Activated CD8-positive, alpha-beta memory T cell treated with anti-CD3 and anti-CD28 coated beads, Interleukin-2, amount 10 ng/mL, durations not matched to agents 7 days and 5 days (primary cell): Measurements from ENCODE around the gene ADAMTSL5. TPM values are rescaled to one million over a fixed set of nuclear protein-coding genes. Genes with fewer than 3 reads are reported as not detected.

Source experiments
- total RNA-seq, 2 experiments: library from RNA; stranded (reverse); gene quantifications; one replicate each; pipeline ENCODE4 v1.2.3, GENCODE V29; 2021

Gene ADAMTSL5
- total RNA-seq, 2 experiments from 2014 or later = 0.91 to 1.2 TPM

Other genes starting within 250 kb of the ADAMTSL5 start
- gene CIRBP, start 243.7 kb downstream of the ADAMTSL5 start, total RNA-seq = 100 to 1,000 TPM; 189 to 210 TPM
- gene FAM174C, start 237.5 kb downstream of the ADAMTSL5 start, total RNA-seq = 10 to 100 TPM; 54.7 to 60.3 TPM
- gene EFNA2, start 227.1 kb downstream of the ADAMTSL5 start, total RNA-seq = not detected
- gene NDUFS7, start 129.1 kb downstream of the ADAMTSL5 start, total RNA-seq = 100 to 1,000 TPM; 124 to 135 TPM
- 10 to 100 TPM; 19.3 to 20.4 TPM for gene GAMT, start 111.5 kb downstream of the ADAMTSL5 start, total RNA-seq
- 100 to 1,000 TPM; 275 to 283 TPM for gene DAZAP1, start 105.4 kb downstream of the ADAMTSL5 start, total RNA-seq
- 1,000 to 10,000 TPM; 1,331 to 1,537 TPM for gene RPS15, start 74.6 kb downstream of the ADAMTSL5 start, total RNA-seq
- gene APC2, start 62.9 kb downstream of the ADAMTSL5 start, total RNA-seq = under 1 TPM; 0.03 to 0.12 TPM
- gene C19orf25, start 33.8 kb downstream of the ADAMTSL5 start, total RNA-seq = 10 to 100 TPM; 43.3 to 48.9 TPM
- gene PCSK4, start 22.7 kb downstream of the ADAMTSL5 start, total RNA-seq = 1 to 10 TPM; 1.5 to 4.4 TPM
- gene REEP6, start 21.8 kb downstream of the ADAMTSL5 start, total RNA-seq = 1 to 10 TPM; 1.0 to 1.3 TPM
- not detected for gene PLK5, start 11.1 kb upstream of the ADAMTSL5 start, total RNA-seq
- gene MEX3D, start 55.3 kb upstream of the ADAMTSL5 start, total RNA-seq = 1 to 10 TPM; 7.6 to 9.5 TPM
- gene MBD3, start 79.8 kb upstream of the ADAMTSL5 start, total RNA-seq = 100 to 1,000 TPM in 1 of 2 experiments, 10 to 100 TPM in 1; 87.4 to 101 TPM
- gene UQCR11, start 92.4 kb upstream of the ADAMTSL5 start, total RNA-seq = 100 to 1,000 TPM; 192 to 196 TPM
- gene TCF3, start 139.6 kb upstream of the ADAMTSL5 start, total RNA-seq = 100 to 1,000 TPM; 116 to 124 TPM
- not detected for gene ONECUT3, start 240.5 kb upstream of the ADAMTSL5 start, total RNA-seq